ENCODE results near the gene RRAS2. TPM values are rescaled to one million over a fixed set of nuclear protein-coding genes. Genes with fewer than 3 reads are reported as not detected.
"Not testable (repeated sequence)": the region's sequence is repeated elsewhere in the genome, so short reads cannot be mapped to it uniquely, and the experiment has no call there.

Gene RRAS2
- total RNA-seq, 1 donor from 2014 or later, result 82.4 TPM

GRCh38 chr11:14255238-14255534 is 103.8 kb downstream of the RRAS2 start:
- Mint-ChIP-seq H3K27ac (no peak overlapping the region), H3K27me3 (ENCODE audit: insufficient read depth) (peaks cover 2% of the 10 kb centered on the region), H3K4me1 (ENCODE audit: low read depth) (no peaks in the 10 kb centered on the region), H3K9me3 (no peaks in the 10 kb centered on the region), H3K4me3 (no peak overlapping the region), H3K36me3 (ENCODE audit: low read depth) (no peaks in the 10 kb centered on the region)
- DNase-seq (ENCODE audit: low spot score), result no peak
- intact Hi-C loops (cut with micrococcal nuclease), result no loop called here

- Mint-ChIP-seq H3K9me3 (no peaks in the 10 kb centered on the region), H3K36me3 (ENCODE audit: low read depth) (no peaks in the 10 kb centered on the region), H3K4me3 (no peak overlapping the region), H3K4me1 (ENCODE audit: low read depth) (peaks cover under 1% of the 10 kb centered on the region), H3K27me3 (ENCODE audit: insufficient read depth) (peaks cover 2% of the 10 kb centered on the region), H3K27ac (no peak overlapping the region)
- DNase-seq (ENCODE audit: low spot score), result no peak
- intact Hi-C loops (cut with micrococcal nuclease), result no loop called here
Observed at GRCh38 chr11:14254533-14255237, 104.3 kb downstream of the RRAS2 start.

GRCh38 chr11:14253840-14254239 is 105.1 kb downstream of the RRAS2 start:
- Mint-ChIP-seq H3K9me3 (no peaks in the 10 kb centered on the region), H3K36me3 (ENCODE audit: low read depth) (no peaks in the 10 kb centered on the region), H3K4me3 (no peak overlapping the region), H3K27ac (no peak overlapping the region), H3K4me1 (ENCODE audit: low read depth) (peaks cover 9% of the 10 kb centered on the region), H3K27me3 (ENCODE audit: insufficient read depth) (peaks cover 2% of the 10 kb centered on the region)
- intact Hi-C loops (cut with micrococcal nuclease), result no loop called here
- no peak for DNase-seq (ENCODE audit: low spot score)

DNA sequence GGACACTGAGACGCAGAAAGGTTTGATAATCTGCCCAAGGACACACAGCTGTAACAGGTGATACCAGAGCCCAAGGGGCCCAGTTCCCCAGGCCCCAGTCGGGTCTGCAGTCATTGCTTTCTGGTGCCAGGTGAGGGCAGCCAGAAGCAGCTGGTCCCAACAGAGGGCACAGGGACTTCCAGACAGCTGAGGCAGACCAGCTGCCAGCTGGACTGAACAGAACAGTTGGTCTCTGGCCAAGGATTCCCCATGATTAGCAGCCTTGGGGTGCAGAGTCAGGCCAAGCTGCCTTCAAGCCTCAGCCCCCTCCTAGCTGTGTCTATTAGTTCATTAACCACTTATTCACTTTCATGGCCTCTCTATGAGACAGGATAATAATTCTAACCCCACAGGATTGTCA is 105.6 kb downstream of the RRAS2 start:
- H3K4me3 Mint-ChIP-seq, result no peak overlapping the region
- H3K36me3 Mint-ChIP-seq (ENCODE audit: low read depth), result no peaks in the 10 kb centered on the region
- H3K27ac Mint-ChIP-seq, result no peak overlapping the region
- intact Hi-C loops (cut with micrococcal nuclease), result no loop called here
- H3K9me3 Mint-ChIP-seq, result no peaks in the 10 kb centered on the region
- no peak for DNase-seq (ENCODE audit: low spot score)
- peaks cover 2% of the 10 kb centered on the region for H3K27me3 Mint-ChIP-seq (ENCODE audit: insufficient read depth)
- peaks cover 13% of the 10 kb centered on the region for H3K4me1 Mint-ChIP-seq (ENCODE audit: low read depth)

DNA sequence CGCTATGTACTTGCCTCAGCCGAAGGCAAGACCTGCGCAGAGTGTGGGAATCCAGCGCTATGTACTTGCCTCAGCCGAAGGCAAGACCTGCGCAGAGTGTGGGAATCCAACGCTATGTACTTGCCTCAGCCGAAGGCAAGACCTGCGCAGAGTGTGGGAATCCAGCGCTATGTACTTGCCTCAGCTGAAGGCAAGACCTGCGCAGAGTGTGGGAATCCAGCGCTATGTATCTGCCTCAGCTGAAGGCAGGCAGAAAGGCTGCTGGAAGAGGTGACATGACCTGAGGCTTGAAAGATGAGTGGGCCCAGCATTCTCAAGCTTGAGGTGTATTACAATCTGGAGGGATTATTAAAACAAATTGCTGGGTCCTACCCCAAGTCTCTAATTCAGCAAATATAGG is 106.5 kb downstream of the RRAS2 start:
- H3K9me3 Mint-ChIP-seq; DNase-seq (ENCODE audit: low spot score); H3K27me3 Mint-ChIP-seq (ENCODE audit: insufficient read depth); H3K27ac Mint-ChIP-seq; H3K36me3 Mint-ChIP-seq (ENCODE audit: low read depth); intact Hi-C loops (cut with micrococcal nuclease); H3K4me3 Mint-ChIP-seq: not testable (repeated sequence)
- H3K4me1 Mint-ChIP-seq (ENCODE audit: low read depth), result peaks cover 21% of the 10 kb centered on the region

- H3K9me3 Mint-ChIP-seq, result no peaks in the 10 kb centered on the region
- no peak for DNase-seq (ENCODE audit: low spot score)
- intact Hi-C loops (cut with micrococcal nuclease), result no loop called here
- H3K36me3 Mint-ChIP-seq (ENCODE audit: low read depth), result no peaks in the 10 kb centered on the region
- H3K4me1 Mint-ChIP-seq (ENCODE audit: low read depth), result peaks cover 21% of the 10 kb centered on the region
- no peak overlapping the region for H3K4me3 Mint-ChIP-seq
- no peak overlapping the region for H3K27ac Mint-ChIP-seq
- H3K27me3 Mint-ChIP-seq (ENCODE audit: insufficient read depth), result peaks cover 2% of the 10 kb centered on the region
Observed at GRCh38 chr11:14251754-14252153, 107.2 kb downstream of the RRAS2 start.

- Mint-ChIP-seq H3K36me3 (ENCODE audit: low read depth) (no peaks in the 10 kb centered on the region), H3K27me3 (ENCODE audit: insufficient read depth) (peaks cover 6% of the 10 kb centered on the region), H3K4me1 (ENCODE audit: low read depth) (peaks cover 21% of the 10 kb centered on the region), H3K9me3 (no peaks in the 10 kb centered on the region), H3K27ac (no peak overlapping the region), H3K4me3 (peak overlapping the region; percentile 31)
- peak; percentile 42 for DNase-seq (ENCODE audit: low spot score)
- intact Hi-C loops (cut with micrococcal nuclease), result loop anchor here (1.0 to 2.0 kb wide), 4 partner anchors 101 to 763 kb away; no protein-coding TSS in a partner anchor
Observed at GRCh38 chr11:14249121-14249963, 109.6 kb downstream of the RRAS2 start.

DNA sequence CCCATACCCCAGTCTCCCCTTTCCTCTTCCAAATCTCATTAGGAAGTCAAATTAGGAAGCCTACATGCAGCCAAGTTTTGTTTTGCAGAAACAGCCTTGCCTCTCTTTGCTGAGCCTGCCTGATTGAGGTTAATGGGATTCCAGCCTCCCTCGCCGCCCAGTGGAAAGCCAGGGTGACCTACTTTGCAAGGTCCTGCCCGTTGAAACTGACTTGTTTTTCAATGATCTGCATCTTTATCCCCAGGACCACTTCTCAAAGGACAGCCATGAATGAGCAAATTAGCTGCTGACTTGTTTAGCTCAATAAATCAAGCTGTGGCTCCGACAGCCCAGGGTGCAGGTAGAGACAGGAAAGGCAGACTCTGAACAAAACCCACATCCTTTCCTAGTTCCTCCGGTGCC is 110.4 kb downstream of the RRAS2 start:
- intact Hi-C loops (cut with micrococcal nuclease), result loop anchor here (2.0 kb wide), 2 partner anchors 100 to 762 kb away; no protein-coding TSS in a partner anchor

DNA sequence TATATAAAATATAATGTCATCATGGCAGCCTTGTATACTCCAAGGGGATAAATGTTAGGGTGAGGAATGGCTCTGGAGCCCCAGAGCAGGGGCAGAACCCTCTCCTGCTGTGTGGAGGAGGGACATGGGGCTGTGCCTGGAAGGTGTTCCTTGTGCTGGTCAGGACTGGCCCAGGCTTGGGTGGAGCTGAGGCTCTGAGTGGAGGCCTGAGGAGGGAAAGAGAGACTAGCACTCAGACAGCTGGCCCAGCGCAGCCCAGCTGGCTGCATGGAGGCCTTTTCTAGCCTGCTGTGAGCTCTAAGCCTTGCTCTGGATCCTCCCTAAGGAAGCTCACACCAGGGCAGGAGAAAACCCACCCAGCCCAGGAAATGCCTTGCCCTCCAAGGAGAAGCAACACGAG is 113.5 kb downstream of the RRAS2 start:
- no peak overlapping the region for H3K27ac Mint-ChIP-seq
- no peaks in the 10 kb centered on the region for H3K9me3 Mint-ChIP-seq
- intact Hi-C loops (cut with micrococcal nuclease), result no loop called here
- H3K4me3 Mint-ChIP-seq, result no peak overlapping the region
- H3K4me1 Mint-ChIP-seq (ENCODE audit: low read depth), result peaks cover 21% of the 10 kb centered on the region
- DNase-seq (ENCODE audit: low spot score), result no peak
- peaks cover 7% of the 10 kb centered on the region for H3K27me3 Mint-ChIP-seq (ENCODE audit: insufficient read depth)
- no peaks in the 10 kb centered on the region for H3K36me3 Mint-ChIP-seq (ENCODE audit: low read depth)

More for the DNA sequence above, 110.4 kb downstream of the RRAS2 start:
- no peak for DNase-seq (ENCODE audit: low spot score)
- Mint-ChIP-seq H3K27me3 (ENCODE audit: insufficient read depth) (peaks cover 9% of the 10 kb centered on the region), H3K36me3 (ENCODE audit: low read depth) (no peaks in the 10 kb centered on the region), H3K4me3 (peak overlapping the region; percentile 31), H3K9me3 (no peaks in the 10 kb centered on the region), H3K4me1 (ENCODE audit: low read depth) (peaks cover 21% of the 10 kb centered on the region), H3K27ac (no peak overlapping the region)

DNA sequence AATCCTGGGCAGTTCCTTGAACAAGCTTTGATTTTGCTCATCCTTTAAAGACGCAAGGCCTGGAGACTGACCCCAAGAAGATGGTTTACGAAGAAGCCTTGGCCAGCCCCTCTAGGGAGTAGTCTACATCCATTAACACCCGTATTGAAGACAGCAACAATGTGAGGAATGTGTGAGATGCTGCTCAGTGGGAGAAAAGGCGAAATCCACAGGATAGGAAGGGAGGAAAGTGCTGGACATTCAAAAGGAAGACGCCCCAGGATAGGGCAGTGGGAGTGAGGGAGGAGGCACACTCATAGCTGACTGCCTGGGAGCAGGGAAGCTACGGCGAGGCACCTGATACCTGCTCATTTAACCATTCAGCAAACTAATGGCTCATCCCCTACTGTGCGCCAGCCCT is 114.1 kb downstream of the RRAS2 start:
- Mint-ChIP-seq H3K4me3 (no peak overlapping the region), H3K9me3 (no peaks in the 10 kb centered on the region), H3K4me1 (ENCODE audit: low read depth) (peaks cover 21% of the 10 kb centered on the region), H3K27ac (no peak overlapping the region), H3K36me3 (ENCODE audit: low read depth) (no peaks in the 10 kb centered on the region), H3K27me3 (ENCODE audit: insufficient read depth) (peaks cover 7% of the 10 kb centered on the region)
- intact Hi-C loops (cut with micrococcal nuclease), result no loop called here
- no peak for DNase-seq (ENCODE audit: low spot score)

- DNase-seq (ENCODE audit: low spot score), result no peak
- Mint-ChIP-seq H3K36me3 (ENCODE audit: low read depth) (no peaks in the 10 kb centered on the region), H3K4me3 (no peak overlapping the region), H3K27me3 (ENCODE audit: insufficient read depth) (peaks cover 10% of the 10 kb centered on the region), H3K27ac (no peak overlapping the region), H3K9me3 (no peaks in the 10 kb centered on the region), H3K4me1 (ENCODE audit: low read depth) (peaks cover 2% of the 10 kb centered on the region)
- intact Hi-C loops (cut with micrococcal nuclease), result no loop called here
Observed at GRCh38 chr11:14242733-14243132, 116.2 kb downstream of the RRAS2 start.

DNA sequence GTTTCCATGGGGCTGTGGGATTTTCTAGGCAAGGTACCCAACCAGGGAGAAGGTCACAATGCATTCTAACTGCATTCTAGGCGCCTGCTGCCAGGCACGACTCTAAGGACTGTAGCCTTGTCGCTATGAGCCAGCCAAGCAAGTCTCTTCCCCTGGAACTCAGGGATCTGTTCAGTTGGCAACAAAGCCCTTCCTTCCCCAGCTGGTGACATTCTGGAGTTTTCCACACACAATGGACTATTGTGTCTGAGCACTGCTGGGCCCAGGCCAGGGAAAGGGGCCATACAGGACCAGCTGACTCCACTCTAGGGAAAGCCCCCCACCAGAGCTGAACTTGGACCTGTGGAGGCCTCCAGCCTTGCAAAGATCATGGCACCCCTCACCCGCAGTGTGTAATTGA is 116.8 kb downstream of the RRAS2 start:
- Mint-ChIP-seq H3K36me3 (ENCODE audit: low read depth) (no peaks in the 10 kb centered on the region), H3K27ac (no peak overlapping the region), H3K4me3 (no peak overlapping the region), H3K4me1 (ENCODE audit: low read depth) (no peaks in the 10 kb centered on the region), H3K27me3 (ENCODE audit: insufficient read depth) (peaks cover 10% of the 10 kb centered on the region), H3K9me3 (no peaks in the 10 kb centered on the region)
- no peak for DNase-seq (ENCODE audit: low spot score)
- intact Hi-C loops (cut with micrococcal nuclease), result no loop called here

GRCh38 chr11:14240951-14241350 is 118.0 kb downstream of the RRAS2 start:
- no peak for DNase-seq (ENCODE audit: low spot score)
- no peaks in the 10 kb centered on the region for H3K4me1 Mint-ChIP-seq (ENCODE audit: low read depth)
- peaks cover 8% of the 10 kb centered on the region for H3K27me3 Mint-ChIP-seq (ENCODE audit: insufficient read depth)
- H3K9me3 Mint-ChIP-seq, result no peaks in the 10 kb centered on the region
- no peak overlapping the region for H3K27ac Mint-ChIP-seq
- no peak overlapping the region for H3K4me3 Mint-ChIP-seq
- no peaks in the 10 kb centered on the region for H3K36me3 Mint-ChIP-seq (ENCODE audit: low read depth)
- intact Hi-C loops (cut with micrococcal nuclease), result no loop called here
